Measurements from ENCODE around the gene TMEM80. TPM values are rescaled to one million over a fixed set of nuclear protein-coding genes. Genes with fewer than 3 reads are reported as not detected.

TMEM80 gene
- total RNA-seq, 1 donor from 2014 or later = 15.5 TPM

DNA sequence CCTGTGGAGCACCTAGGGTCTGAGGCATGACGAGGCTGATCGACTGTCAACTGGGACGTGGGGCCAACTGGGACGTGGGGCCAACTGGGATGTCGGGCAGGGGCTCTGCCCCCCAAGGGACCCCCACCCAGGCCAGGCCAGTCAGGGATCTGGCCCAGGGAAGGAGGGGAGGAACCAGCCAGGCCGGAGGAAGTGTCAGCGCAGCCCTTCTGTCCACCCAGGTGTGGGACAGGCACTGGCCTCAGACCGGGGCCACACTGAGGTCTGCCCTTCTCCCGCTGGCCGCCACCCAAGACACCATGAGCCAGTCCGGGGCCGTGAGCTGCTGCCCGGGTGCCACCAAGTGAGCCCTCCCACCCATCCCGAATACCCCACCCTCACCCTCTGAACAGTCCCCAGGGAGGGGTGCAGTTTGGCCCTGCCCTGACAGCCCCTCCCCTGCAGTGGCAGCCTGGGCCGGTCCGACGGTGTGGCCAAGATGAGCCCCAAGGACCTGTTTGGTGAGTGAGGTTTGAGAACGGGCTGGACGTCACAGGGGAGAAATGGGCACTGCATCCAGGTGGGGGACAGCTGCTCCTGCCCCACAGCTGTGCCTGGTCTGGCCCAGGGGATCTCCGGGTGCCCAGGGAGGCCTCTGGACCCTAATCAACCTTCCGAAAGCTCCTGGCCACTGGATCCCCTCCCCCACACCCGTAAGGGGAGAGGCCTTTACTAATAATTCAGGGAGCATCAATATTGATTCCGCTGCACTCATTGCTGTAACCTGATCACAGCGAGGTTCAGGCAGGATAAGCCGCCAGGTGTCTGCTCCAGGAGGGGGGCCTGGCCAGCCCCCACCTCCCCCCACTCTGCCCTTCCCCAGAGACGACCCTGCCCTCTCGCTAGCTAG lies 13.7 kb downstream of the TMEM80 start:
- intact Hi-C loops (cut with DNase I) = no loop called here
- DNase-seq (ENCODE audit: low spot score) = no peak

DNA sequence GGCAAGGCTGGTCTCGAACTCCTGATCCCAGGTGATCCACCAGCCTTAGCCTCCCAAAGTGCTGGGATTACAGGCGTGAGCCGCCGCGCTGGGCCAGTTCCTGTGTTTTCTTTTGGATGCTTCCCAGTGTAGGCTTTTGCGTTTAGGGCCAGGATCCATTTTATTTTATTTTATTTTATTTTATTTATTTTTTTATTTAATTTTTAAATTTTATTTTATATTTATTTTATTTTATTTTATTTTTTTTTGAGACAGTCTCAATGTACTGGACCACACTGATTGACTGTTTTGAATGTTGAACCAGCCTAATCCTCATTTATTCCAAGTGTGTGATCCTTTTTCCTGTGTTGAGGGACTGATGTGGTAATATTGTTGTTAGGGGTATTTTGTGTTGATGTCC lies 18.8 kb downstream of the TMEM80 start:
- intact Hi-C loops (cut with DNase I) = no loop called here
- DNase-seq (ENCODE audit: low spot score) = no peak

DNA sequence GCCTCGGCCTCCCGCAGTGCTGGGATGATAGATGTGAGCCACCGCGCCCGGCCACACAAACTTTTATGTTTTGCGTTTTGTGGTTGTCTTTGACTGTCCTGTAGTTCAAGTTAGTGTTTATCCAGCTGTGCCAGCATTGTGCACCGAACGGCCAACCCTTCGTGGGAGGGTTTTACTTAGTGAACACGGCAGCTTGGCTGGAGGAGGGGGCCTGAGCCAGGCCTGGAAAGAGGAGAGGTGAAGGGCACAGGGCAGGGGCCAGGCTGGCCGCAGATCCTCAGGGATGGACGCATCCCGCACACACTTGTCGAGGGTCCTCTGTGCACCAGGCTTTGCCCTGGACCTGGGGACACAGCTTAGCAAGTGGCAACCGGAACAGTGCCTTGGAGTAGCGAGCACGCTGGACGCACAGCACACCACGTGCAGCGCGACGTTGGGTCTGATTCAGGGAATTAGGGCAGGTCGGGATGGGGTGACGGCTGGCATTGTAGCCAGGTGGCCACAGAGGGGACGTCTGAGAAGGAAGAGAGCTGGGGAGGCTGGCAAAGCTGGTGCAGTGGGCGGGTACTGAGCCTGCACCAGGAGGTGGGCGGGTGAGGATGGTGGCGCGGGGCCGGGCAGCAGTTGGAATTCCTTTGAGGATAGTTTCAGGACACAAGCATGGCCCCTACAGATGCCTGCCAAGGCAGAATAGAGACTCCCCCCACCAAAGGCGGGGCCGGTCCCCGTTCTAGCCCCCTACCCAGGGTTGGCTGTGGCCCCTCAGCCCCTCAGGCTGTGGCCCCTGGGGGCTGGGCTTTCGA lies 23.8 kb downstream of the TMEM80 start:
- DNase-seq (ENCODE audit: low spot score) = no peak
- intact Hi-C loops (cut with DNase I) = no loop called here

DNA sequence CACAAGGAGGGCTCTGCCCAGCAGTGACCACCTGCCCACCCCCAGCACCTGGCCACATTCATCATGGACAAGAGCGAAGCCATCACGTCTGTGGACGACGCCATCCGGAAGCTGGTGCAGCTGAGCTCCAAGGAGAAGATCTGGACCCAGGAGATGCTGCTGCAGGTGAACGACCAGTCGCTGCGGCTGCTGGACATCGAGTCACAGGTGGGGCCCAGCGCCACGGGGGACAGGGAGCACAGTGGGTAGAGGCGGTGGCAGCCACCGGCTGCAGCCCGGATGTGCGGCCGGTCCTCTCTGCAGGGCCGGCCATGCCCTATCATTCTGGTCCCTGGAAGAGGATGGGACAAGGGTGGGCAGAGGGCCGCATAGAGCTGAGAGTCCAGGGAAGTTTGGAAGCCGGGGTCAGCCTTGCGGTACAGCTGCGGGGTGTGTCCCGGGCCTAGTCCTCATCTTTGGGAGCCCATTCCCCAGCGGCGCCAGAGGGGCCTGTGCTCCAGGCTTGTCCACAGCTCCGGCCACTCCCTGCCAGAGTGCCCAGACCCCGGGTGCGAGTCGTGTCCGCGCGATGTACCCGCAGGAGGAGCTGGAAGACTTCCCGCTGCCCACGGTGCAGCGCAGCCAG lies 24.5 kb downstream of the TMEM80 start:
- no peak for DNase-seq (ENCODE audit: low spot score)
- intact Hi-C loops (cut with DNase I) = no loop called here

DNA sequence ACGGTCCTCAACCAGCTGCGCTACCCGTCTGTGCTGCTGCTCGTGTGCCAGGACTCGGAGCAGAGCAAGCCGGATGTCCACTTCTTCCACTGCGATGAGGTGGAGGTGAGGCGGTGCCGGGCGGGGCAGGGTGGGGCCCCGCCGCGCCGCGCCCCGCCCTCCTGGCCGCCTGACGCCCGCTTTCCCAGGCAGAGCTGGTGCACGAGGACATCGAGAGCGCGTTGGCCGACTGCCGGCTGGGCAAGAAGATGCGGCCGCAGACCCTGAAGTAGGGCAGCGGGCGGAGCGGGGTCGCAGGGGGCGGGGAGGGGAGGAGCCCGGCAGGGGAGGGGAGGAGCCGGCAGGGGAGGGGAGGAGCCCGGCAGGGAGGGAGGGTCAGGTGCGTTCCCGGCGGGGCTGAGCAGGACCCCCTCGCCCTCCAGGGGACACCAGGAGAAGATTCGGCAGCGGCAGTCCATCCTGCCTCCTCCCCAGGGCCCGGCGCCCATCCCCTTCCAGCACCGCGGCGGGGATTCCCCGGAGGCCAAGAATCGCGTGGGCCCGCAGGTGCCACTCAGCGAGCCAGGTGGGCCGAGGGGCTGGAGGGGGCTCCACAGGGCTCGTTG lies 25.1 kb downstream of the TMEM80 start:
- DNase-seq (ENCODE audit: low spot score) = no peak
- intact Hi-C loops (cut with DNase I) = no loop called here

DNA sequence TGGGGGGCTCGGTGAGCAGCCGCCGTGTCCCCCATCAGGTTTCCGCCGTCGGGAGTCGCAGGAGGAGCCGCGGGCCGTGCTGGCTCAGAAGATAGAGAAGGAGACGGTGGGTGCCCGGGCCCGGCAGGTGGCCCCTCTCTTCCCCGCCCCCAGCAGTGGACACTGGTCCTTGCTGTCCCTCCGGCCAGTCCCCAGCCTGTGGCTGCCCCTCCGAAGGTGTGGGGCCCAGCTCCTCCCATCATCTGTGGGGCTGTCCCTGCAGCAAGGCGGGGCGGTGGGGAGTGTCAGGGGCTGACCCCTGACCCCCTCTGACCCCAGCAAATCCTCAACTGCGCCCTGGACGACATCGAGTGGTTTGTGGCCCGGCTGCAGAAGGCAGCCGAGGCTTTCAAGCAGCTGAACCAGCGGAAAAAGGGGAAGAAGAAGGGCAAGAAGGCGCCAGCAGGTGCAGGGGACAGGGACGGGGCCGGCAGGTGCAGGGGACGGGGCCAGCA lies 25.7 kb downstream of the TMEM80 start:
- intact Hi-C loops (cut with DNase I) = no loop called here
- no peak for DNase-seq (ENCODE audit: low spot score)

DNA sequence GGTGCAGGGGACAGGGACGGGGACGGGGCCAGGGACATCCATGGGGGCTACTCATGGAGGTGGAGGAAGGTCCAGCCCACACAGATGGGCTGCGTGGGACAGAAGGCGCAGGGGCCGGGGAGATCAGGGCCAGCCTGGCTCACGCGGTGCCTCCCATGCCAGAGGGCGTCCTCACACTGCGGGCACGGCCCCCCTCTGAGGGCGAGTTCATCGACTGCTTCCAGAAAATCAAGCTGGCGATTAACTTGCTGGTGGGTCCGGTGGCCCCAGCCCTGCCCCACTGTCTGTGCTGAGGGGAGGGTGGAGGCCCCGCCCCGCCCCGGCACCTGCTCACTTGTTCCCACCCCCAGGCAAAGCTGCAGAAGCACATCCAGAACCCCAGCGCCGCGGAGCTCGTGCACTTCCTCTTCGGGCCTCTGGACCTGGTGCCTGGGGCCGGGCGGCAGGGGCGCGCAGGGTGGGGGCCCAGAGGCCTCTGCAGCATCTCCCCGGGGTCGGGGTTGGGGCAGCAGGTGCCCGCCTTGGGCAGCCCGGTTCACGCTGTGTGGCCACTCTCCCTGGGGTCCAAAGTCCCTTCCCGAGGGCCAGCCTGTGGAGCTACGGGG lies 26.2 kb downstream of the TMEM80 start:
- intact Hi-C loops (cut with DNase I) = no loop called here
- DNase-seq (ENCODE audit: low spot score) = no peak

DNA sequence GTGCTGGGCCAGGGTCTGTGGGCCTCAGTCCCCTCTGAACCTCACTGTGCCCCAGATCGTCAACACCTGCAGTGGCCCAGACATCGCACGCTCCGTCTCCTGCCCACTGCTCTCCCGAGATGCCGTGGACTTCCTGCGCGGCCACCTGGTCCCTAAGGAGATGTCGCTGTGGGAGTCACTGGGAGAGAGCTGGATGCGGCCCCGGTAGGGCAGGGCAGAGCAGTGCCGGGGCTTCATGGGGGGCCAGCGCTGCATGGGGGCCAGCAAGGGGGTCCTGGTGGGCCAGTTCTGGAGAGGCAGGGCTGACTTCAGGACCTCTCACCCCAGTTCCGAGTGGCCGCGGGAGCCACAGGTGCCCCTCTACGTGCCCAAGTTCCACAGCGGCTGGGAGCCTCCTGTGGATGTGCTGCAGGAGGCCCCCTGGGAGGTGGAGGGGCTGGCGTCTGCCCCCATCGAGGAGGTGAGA lies 26.8 kb downstream of the TMEM80 start:
- DNase-seq (ENCODE audit: low spot score) = no peak
- intact Hi-C loops (cut with DNase I) = no loop called here

DNA sequence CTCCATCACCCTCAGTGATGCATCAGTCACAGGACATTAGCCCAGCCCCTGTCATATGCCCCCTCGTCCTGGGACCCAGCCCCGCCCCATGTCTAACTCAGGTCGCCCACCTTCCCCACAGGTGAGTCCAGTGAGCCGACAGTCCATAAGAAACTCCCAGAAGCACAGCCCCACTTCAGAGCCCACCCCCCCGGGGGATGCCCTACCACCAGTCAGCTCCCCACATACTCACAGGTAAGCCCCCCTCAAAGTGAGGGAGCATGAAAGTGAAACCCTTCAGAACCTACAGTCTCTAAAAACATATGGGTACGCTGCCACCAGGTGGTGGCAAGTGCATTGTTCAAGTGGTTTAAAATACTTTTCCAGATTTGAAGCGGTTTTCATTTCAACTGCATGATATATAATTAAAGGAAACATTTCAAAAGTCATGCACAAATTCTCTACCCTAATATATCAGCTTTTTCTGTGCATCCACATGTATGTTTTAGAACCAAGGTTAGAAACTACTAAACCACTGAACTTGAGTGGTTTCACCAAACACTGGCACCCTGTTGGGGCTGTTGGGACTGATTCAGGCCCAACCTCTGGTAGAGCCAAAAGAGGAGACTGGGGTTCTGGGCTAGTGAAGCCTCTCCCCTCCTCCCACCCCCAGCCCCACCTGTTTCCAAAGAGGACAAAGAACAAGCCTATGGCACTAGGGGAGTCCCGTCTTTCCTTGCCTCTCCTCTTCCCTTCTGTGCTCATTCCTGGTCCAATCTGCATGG lies 27.7 kb downstream of the TMEM80 start:
- no peak for DNase-seq (ENCODE audit: low spot score)
- intact Hi-C loops (cut with DNase I) = no loop called here

DNA sequence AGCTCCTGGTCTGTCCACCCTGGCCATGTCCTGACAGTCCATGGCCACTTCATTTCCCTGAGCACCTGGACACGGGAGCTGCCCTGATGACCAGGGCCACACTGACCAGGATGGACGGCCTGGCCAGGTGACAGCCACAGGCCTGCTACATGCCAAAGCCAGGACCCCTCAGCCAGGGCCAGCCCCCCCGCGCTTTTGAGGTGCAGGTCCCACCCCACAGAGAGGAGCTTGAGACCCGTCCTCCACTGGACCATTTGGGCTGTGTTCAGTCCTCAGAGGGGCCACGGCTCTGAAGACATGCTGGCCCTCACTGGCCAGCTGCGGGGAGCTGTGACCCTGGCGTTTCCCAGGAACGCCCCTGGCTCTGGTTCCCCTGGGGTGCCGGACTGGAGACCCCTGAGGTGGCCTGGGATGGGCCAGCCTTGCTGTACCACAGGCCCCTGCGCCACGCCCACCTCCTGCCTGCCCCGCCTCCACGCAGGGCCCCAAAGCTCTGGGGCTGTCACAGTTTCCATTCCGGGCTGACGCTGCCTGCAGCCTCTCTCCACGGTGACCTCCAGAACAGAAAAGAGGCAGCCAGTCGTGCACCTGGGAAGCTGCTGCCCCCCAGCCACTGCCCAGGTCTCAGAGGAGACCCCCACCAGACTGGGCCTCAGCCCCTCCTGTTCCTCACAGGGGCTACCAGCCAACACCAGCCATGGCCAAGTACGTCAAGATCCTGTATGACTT lies 28.6 kb downstream of the TMEM80 start:
- DNase-seq (ENCODE audit: low spot score) = no peak
- intact Hi-C loops (cut with DNase I) = no loop called here

DNA sequence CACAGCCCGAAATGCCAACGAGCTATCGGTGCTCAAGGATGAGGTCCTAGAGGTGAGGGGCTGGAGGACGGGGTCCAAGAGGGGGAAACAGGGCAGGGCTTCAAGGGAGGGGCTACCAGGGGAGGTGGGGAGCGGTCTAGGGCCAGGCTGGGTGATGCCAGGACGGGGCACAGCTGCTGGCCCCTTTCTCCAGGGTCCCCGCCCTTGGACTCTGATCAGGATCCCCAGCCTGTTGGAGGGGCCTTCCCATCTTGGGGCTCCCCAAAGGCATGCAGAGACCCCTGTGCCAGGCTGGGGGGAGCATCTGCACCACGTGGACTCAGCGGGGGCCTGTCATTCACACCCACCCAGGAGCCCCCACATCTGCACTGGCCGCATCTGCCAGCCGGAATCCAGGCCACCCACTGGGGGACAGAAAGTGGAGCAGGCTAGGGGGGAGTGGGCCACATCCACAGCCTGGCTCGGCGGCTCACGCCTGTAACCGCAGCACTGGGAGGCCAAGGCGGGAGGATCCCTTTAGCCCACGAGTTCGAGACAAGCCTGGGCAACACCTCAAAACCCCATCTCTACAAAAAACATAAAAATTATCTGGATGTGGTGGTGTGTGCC lies 29.3 kb downstream of the TMEM80 start:
- no peak for DNase-seq (ENCODE audit: low spot score)
- intact Hi-C loops (cut with DNase I) = no loop called here

DNA sequence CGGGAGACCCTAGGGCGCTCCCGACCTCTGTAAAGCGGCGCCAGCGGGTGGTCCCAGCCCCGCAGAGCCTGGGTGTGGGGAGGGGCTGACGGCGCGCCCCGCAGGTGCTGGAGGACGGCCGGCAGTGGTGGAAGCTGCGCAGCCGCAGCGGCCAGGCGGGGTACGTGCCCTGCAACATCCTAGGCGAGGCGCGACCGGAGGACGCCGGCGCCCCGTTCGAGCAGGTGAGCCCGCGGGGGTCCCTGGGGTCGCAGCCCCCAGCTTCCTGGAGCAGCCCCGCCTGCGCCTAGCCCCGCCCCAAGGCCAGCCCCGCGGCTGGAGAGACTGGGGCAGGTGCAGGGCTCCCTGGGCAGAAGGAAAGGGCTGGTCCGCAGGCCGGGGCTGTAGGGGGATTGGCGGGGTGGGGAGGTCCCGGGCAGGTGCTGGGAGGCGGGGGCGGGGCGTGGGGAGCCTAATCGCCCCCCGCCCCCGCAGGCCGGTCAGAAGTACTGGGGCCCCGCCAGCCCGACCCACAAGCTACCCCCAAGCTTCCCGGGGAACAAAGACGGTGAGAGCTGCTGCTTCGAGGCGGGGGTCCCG lies 30.1 kb downstream of the TMEM80 start:
- intact Hi-C loops (cut with DNase I) = no loop called here

DNA sequence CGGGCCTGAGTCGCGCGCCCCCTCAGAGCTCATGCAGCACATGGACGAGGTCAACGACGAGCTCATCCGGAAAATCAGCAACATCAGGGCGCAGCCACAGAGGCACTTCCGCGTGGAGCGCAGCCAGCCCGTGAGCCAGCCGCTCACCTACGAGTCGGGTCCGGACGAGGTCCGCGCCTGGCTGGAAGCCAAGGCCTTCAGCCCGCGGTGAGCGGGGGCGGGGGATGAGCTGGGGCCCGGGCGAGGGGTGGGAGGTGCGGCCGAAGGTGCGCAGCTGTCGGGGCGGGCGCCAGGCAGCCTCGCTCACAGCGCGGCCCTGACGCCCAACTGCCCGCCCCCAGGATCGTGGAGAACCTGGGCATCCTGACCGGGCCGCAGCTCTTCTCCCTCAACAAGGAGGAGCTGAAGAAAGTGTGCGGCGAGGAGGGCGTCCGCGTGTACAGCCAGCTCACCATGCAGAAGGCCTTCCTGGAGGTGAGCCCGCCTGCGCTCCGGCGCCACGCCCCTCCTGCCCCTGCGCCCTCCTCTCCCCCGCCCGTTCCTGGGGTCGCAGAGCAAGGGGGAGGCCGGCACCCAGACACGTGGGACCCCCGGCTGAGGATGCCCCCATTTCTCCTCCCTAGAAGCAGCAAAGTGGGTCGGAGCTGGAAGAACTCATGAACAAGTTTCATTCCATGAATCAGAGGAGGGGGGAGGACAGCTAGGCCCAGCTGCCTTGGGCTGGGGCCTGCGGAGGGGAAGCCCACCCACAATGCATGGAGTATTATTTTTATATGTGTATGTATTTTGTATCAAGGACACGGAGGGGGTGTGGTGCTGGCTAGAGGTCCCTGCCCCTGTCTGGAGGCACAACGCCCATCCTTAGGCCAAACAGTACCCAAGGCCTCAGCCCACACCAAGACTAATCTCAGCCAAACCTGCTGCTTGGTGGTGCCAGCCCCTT lies 30.9 kb downstream of the TMEM80 start:
- peak; percentile 89 for DNase-seq (ENCODE audit: low spot score)
- intact Hi-C loops (cut with DNase I) = no loop called here

More for the DNA sequence above, 30.1 kb downstream of the TMEM80 start:
- DNase-seq (ENCODE audit: low spot score) = no peak

DNA sequence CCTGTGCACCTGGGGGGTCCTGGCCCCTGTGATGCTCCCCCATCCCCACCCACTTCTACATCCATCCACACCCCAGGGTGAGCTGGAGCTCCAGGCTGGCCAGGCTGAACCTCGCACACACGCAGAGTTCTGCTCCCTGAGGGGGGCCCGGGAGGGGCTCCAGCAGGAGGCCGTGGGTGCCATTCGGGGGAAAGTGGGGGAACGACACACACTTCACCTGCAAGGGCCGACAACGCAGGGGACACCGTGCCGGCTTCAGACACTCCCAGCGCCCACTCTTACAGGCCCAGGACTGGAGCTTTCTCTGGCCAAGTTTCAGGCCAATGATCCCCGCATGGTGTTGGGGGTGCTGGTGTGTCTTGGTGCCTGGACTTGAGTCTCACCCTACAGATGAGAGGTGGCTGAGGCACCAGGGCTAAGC lies 31.7 kb downstream of the TMEM80 start:
- intact Hi-C loops (cut with DNase I) = no loop called here

DNA sequence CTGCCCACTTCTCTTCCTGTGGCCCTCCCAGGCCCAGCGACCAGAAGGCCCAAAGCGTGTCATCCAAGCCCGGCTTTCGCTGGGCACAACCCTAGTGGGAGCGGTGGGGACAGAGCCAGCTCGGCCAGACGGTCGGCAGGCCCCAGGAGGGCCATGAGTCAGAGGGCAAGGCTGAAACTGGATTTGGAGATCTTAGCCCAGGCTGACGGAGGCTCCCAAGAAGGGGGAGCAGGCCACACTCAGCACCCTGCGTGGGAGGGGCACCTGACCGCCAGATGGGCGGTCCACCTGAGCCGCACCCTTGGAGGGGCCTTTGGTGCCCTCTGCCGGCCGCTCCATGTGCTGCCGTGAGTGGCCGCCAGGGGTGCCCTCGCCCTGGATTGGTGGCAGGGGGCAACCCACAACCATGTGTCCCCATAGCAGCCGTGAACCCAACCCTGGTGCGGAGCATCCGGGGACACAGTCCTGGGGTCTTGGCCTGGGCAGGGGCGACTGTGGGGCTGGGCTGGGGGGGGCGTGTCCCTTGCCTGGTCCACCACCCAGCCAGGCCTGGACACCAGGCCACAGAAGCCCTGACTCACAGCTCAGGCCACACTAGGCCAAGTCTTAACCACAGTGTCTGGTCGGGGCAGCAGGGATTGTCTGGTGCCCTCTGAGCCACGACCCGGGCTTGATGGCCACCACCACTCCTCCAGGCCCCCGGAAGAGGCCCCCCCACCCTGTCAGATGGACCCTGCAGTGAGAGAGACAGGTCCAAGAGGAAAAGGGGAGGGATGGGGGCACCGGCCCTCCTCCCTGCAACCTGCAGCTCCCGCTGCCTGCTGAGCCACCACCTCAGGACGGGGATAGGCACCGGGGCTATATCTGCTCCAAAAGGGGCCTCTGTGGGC lies 32.5 kb downstream of the TMEM80 start:
- peak; percentile 92 for DNase-seq (ENCODE audit: low spot score)
- intact Hi-C loops (cut with DNase I) = loop anchor here (2.0 kb wide), 2 partner anchors 65 to 171 kb away; no protein-coding TSS in a partner anchor

More for the DNA sequence above, 31.7 kb downstream of the TMEM80 start:
- no peak for DNase-seq (ENCODE audit: low spot score)

Measured in cardiac septum (tissue), 1 donor.